HG02610 (cell line): ENCODE measurements around the gene ANKRD60.

Source experiments
- ATAC-seq: cut with Tn5 transposase; IDR thresholded peaks from one replicate; pipeline ENCODE4 v1.9.1; 2021; ENCODE audit warnings: mild to moderate bottlenecking, moderate library complexity; ENCODE audit not compliant: unreplicated experiment

The ANKRD60 gene

DNA sequence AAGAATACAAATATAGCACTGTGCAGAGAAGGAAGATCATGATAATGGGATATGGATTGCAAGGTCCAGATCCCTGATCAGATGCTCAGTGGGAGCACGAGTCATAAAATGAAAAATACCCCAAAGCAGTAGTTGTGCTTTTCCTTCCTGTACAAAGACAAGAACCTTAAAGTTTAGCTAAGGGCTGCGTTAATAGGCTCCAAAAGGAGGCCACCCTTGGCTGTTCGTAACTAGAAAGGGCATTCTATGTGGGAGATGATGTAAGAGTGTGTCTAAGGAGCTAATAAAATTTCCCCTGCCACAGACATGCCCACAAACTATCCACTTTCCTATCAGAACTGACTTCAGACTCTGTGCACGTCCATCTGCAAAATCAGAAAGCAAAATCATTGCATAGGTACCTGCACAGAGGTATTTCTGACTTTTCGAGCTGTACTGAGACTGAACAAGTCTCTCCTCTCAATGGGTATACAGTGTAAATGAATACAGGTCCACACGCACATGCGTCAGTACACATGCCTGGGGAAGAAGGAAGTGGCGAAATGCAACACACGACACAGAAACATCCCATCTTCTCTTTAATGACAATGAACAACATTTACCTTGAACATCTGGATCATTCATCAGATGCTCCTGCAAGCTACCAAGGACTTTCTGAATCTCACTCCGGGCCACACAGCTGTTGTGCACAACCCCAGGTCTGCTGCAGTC is 16.9 kb upstream of the ANKRD60 start:
- no peak for ATAC-seq

DNA sequence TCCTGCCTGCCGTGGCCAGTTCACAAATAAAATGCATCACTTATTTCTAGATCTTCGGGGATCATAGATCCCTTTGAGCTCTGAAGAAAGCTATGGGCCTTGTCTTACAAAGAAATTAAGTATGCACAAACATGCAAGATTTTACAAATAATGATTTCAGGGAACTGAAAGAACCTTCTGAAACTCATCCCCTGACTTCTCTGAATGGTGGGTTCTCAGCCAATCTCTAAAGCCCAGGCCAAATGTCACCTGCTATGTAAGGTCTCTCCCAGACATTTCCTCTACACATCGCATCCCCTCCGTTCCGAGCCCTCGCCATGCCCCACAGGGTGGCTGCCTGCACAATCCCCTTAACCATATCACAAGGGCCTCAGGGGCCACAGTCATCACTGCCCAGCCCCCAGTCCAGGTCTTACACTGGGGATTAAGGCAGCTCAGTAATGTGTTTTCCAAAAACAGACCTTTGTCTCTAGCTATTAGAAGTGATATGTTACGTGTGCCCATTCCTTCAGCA is 16.1 kb upstream of the ANKRD60 start:
- no peak for ATAC-seq

DNA sequence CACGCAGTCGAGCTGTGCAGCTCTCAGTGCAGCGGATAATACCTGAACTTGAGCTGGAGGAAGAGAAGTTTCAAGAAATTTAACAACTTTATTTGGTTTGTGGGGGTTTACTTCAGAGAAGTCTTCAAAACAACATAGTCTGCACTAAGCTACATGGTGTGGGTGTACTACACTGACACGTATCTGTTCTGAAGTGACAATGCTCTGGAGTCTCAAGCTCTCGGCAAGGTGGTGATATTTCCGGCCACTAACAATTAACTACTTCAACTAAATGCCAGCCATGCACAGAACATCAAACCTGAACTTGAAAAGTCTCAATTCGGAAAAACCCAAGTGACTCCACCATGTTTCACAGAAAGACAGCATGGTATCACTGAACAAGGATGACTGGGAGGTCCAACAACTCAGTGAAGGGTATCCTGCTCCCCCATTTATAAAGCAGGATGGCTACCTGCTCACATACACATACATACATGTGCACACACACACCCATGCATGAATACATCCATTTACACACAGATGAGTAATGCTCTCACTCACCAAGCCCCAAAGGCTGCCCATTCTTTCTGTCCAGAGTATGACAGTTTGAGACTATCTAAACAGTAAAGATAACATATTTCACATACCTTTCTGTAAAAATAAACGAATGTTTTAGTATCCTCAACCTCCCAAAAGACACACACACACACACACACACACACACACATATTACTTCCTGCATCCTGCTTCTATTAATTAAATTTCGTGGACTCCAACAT is 15.4 kb upstream of the ANKRD60 start:
- ATAC-seq, result no peak

DNA sequence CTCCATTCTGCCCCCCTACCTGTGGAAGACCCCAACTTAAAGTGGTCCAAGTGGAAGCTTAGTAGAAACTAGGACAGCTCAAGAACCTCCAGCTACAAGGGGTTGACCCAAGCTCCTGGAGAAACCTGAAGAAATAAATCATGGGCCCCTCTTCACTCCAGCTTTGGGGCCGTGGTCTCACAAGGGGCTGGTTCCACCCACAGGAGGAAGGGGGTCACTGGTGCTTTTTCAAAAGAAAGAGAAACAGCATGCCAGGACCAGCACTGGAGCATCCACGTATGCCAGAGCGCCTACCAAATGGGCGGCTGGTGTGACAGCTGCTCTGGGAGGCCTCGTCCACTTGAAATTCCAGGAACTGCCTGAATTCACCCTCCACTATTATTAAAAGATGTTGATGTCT is 14.4 kb upstream of the ANKRD60 start:
- no peak for ATAC-seq

DNA sequence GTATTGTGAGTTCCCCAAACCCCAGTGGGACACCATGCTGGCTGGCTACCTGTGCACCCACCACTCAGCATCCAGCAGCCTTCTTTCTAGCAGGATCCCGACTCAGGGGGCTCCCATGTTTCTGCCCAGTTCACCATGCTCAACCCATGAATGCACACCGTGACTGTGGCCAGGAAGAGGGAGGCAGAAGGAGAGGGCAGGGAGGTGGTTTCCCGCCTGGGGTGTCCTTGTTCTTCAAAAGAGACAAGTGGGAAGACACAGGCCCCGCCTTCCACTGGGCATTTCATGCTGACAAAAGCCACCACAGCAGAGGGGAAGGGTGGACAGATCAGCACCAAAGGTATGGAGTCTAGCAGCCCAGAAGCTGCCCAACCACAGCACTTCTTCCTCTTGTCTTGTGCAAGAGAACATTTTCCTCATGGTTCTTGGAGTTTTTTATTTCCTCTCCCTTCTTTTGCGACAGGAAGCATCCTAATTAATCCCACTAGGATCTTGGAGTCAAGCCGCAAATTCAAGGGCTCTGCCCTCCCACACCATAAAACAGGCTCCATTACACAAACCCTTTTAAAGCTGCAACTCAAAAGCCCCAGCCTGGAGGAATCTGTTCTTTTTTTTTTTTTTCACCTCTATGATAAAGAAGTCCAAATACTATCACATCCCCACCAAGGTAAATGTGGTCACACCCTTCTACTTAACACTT is 13.5 kb upstream of the ANKRD60 start:
- no peak for ATAC-seq

DNA sequence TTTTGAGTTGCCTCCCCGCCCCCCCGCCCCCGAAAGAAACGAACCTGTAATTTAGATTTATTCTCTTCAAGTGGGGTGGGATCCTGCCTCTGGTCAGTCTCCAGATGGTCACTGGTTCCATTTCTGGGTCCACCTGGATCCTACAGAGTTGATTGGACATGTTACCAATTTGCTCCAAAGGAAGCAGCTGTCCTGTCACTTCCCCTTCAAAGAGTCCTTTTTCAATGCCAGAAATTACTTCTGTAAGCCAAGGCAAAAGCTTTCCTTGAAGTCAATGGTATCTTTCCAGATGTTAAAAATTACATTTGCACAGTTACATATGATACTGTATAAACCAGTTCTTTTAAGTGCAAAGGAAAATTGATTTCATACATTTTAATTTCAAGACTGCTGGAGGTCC is 12.0 kb upstream of the ANKRD60 start:
- ATAC-seq, result no peak

DNA sequence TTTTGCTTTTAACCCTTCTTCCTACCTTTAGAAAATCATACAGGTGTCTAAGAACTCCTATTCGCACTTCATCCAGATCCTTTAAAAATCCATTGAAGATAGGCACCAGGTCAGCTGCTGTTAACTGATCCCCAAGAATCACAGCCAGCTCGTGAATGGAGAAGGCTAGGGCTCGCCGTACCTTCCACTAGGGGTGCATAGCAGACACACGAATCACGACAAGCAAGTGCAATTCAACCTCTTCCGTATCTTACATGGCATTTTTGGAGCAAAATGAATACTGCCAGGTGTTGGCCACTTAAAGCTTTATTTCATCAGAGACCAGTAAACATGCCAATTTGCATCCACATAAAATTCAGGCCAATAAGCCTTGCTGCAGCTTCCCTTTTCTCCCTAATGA is 10.8 kb upstream of the ANKRD60 start:
- ATAC-seq, result no peak

DNA sequence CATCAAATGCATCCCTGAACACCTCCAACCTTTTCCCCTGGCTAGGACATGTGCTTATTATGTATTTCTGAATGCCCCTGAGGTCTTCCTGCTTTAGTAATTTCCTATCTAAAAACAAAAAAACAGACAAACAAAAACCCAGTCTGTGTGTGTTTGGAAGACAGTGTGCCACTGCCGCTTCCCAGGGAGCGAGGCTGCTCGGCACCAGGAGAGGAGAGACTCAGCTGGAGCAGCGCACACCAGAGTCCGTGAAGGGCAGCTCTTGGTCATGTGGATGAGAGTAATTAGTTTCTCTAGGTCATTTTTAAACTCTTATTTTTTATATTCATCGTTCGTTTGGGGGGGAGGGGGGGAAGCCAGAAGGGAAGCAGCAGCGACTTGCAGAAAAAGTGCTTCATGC is 10.0 kb upstream of the ANKRD60 start:
- ATAC-seq, result no peak

- ATAC-seq, result no peak
These were observed 9.1 kb upstream of the ANKRD60 start for GRCh38 chr20:58237318-58238132.

- no peak for ATAC-seq
These were observed 8.3 kb upstream of the ANKRD60 start for GRCh38 chr20:58236612-58237317.

GRCh38 chr20:58235010-58235409 is 6.6 kb upstream of the ANKRD60 start:
- ATAC-seq, result no peak

DNA sequence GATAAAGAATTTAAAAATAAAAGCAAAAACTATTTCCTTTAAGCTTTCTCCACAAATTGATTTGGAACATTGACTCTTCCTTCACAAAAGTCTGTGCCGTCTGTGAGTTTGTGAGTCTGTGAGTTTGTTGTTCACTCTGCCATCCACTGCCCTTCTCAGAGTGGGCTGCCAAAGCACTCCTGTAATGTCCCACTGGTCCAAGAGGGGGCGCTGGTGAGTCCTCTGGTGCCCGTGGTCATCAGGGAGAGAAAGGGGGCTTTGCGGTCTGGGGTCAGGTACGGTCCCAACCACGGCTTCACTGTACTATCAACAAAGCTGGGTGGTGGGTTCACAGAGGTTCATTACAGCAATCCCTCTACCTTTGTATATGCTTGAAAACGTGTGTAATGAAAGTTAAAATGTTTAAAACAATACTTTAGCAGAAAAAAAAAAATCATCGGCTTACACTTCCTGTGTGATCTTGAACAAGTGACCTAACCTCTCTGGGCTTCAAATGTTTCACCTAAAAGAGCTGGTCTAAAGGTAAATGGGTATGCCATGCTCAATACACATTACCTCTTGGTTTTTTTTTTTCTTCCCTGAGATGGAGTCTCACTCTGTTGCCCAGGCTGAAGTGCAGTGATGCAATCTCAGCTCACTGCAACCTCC is 5.6 kb upstream of the ANKRD60 start:
- no peak for ATAC-seq

GRCh38 chr20:58233393-58233792 is 4.9 kb upstream of the ANKRD60 start:
- no peak for ATAC-seq

DNA sequence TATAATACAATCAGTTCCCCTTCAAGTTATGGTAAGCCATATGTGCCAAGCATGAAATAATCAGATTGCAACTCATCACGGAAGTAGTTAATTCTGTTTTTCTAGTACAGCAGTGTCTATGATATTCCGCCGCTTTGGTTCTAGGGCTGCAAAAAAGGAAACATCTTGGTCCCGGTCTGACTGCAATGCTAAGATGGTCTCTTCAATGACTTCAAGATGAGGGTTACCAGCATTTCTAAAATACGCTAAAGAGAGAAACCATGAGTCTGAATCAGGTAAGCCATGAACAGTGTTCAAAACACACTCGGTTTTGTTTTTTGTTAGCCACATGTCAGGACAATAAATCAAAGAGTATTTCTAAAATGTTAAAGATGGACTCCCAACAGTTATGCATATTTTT is 3.2 kb upstream of the ANKRD60 start:
- ATAC-seq, result no peak

DNA sequence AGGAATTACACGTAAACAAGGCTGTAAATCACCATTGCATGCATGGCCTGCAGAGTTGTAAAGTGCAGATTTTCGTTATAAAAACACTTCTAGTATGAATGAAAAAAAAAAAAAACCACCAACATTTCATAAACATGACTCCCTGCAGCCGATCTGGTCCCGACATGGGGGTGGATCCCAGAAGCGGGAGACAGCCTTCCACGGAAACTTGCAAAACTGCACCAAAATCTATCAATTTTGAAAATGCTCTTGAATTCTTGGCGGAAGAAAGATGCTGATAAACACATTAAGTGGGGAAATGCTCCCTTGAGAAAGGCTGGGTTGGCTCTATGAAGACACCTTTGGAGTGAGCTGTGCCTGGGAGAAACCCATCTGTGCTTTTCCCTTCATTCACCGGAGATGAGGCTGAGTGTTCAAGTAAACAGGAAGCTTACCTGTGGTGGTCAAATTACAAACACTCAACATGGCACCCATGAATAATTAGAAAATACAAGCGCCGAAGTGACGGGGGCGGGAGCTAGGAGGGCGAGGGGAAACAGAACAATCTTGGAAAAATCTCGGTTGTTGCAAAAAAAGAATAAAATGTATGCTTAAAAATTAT is 845 bp upstream of the ANKRD60 start:
- ATAC-seq, result no peak

DNA sequence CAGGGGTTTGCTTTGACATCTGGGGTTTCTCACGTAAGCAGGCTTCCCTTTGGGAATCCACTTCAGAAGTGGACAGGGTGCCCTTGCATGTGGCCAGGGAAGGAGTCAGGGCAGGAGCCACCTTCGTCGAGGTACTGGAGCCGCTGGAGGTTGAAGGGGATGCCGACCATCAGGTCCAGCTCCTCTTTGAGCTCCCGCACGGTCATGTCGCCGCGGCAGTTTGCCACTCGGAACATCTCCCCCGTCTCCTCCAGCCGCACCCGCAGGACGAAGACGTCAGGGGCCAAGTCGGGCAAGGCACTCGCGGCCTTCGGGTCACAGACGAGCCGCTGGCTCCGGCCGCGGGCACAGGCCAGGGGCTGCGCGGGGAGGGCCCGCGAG is 360 bp downstream of the ANKRD60 start:
- no peak for ATAC-seq

- ATAC-seq, result no peak
These were observed 906 bp downstream of the ANKRD60 start for GRCh38 chr20:58227391-58228102.

DNA sequence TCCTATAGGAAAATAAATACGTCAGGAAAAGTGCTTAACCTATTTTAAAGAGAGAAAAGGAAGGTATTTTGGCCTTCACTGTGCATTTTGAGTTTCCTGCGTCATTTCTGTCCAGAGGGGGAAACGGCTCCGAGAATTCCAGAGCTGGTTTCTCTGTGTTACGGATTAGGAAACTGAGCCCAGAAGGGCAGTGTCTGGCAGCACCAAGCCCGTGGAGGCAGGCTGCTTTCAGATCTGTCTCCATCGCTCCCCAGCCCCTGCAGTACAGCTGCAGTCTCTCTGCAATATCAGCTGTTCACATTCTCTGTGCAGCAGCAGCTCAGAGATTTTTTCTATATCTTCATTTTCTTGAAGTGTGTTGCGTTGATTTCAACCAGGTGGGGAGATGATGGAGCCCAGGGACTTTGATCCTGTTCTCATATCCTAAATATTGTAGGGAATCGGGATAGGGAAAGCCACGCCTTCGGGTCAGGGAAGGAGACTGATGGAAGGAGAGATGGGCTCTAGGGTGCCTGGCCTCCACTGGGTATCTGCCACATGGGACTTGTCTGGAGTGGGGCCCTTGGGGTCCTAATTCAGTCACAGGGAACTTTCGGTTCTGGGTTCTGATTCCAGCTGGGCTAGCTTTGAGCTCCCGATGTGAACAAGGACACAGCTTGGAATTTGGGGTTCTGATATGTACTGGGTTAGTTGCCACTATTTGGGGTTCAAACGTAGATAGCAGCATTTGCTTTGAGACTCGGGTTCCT is 2.8 kb downstream of the ANKRD60 start:
- no peak for ATAC-seq
